H1 (cell line): ENCODE measurements around the gene FMN2. TPM values are rescaled to one million over a fixed set of nuclear protein-coding genes. Genes with fewer than 3 reads are reported as not detected.

Experiments
- ATF2 ChIP-seq: IDR thresholded peaks from 2 replicates; pipeline ENCODE4 v1.6.1; 2012; ENCODE audit warnings: low read length, inconsistent platforms
- E2F6 ChIP-seq: IDR thresholded peaks from 2 replicates; pipeline ENCODE4 v1.6.1; 2012; ENCODE audit warnings: inconsistent platforms
- EP300 ChIP-seq, 2 experiments: IDR thresholded peaks; 1 replicate in 1 of 2; 2 replicates in 1 of 2; pipeline ENCODE4 v1.6.1; 2011 to 2012; ENCODE audit warnings: low read depth in 2 of 2, low read length in 2 of 2, mild to moderate bottlenecking in 2 of 2, borderline replicate concordance in 1 of 2, inconsistent platforms in 1 of 2, moderate library complexity in 1 of 2
- HDAC6 ChIP-seq: IDR thresholded peaks from one replicate; pipeline ENCODE4 v1.7.1; 2012; ENCODE audit warnings: low read depth, mild to moderate bottlenecking, inconsistent platforms, low read length, moderate library complexity
- PHF8 ChIP-seq: fragments of 200-600 bp; sonication (generic); conservative IDR thresholded peaks from 2 replicates; pipeline ENCODE4 v1.7.1; 2012; ENCODE audit warnings: low read depth, mild to moderate bottlenecking, inconsistent platforms, low read length, moderate library complexity
- TEAD4 ChIP-seq: IDR thresholded peaks from 2 replicates; pipeline ENCODE4 v1.6.1; 2012; ENCODE audit warnings: low read depth, low read length, inconsistent platforms, mixed read lengths
- polyA plus RNA-seq, 7 experiments: library from polyadenylated mRNA; depleted of rRNA in 3 of 7; stranded (reverse) in 5 of 7; unstranded in 2 of 7; fragments of >200 nt in 5 of 7; fragments of 200-250 nt in 2 of 7; gene quantifications; 1 replicate in 5 of 7; 2 replicates in 1 of 7; 4 replicates in 1 of 7; pipeline versions ENCODE4 v1.2.1 to v1.2.3, GENCODE V29; 2011 to 2013; ENCODE audit warnings: missing spikeins in 2 of 7, mixed read lengths in 2 of 7
- total RNA-seq: library from RNA; stranded (reverse); fragmentation: NEBNext Ultra II Directional; extraction: Animal tissue kit (Norgen Biotek cat#: 25700); gene quantifications from 2 replicates; pipeline ENCODE4 v1.2.1, GENCODE V29; 2021

Gene FMN2
- total and polyA plus RNA-seq, 2 of the 8 experiments (the other 6 are each of a cell fraction or from before 2014, with no cell fraction given), result 0.83 to 2.0 TPM

GRCh38 chr1:240194120-240194519 is 102.4 kb downstream of the FMN2 start (continued):
- TF ChIP-seq ATF2 (no peak), TEAD4 (no peak), E2F6 (no peak), PHF8 (no peak), EP300 (IDR thresholded peaks at IDR 0.05; ENCODE audit: borderline replicate concordance in 1 of 2, low read depth in 2 of 2, low read length in 2 of 2) (no peak), HDAC6 (no peak)
